HG03439 (cell line): ENCODE data around the gene ITPRID1.
"Not testable (repeated sequence)": the region's sequence is repeated elsewhere in the genome, so short reads cannot be mapped to it uniquely, and the experiment has no call there.

Experiments
- ATAC-seq: cut with Tn5 transposase; IDR thresholded peaks from one replicate; pipeline ENCODE4 v1.9.1; 2021; ENCODE audit warnings: mild to moderate bottlenecking, moderate library complexity; ENCODE audit not compliant: unreplicated experiment

ITPRID1 gene

DNA sequence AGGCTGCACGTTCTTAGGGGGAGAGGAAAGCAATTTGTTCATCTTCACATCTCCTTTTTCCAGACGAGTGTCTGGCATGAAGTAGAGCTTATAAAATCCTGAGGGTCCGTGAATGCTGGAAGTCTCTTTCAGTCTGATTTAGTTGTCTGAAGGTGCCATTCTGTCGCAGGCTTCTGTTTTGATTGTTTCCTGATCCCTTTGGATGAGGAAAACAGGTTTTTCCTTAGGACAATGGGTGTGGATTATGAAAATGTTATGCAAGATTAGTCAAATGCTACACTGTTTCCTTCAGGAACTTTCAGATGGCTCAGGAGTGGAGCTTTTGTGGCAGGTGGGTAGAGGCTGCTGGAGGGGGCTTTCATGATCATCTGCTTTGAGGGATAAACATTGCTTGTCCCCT lies at the start of gene ITPRID1:
Gene ITPRID1 (plus strand): TSS at position 301 of the 400 bp plus-strand sequence. CDS start 38,935 bp downstream, outside the sequence.
- no peak for ATAC-seq

DNA sequence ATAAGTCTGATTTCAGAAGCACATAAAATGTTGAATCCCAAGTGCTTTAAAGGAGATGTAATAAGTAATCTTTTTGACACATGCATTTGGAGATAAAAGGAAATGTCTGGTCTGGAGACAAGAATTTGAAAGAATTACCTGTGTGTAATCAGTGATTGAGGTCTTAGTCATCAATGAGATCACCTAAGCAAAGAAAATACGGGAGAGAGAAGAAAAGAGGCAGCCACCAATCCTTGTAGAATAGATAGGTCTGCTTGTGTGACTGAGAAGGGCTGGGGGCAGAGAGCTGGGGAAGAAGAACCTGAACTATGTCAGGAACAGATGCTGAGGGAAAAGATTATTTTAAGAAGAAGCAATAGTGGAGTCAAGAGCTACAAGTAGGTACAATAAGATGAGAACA lies 49.3 kb upstream of the ITPRID1 start:
- ATAC-seq = no peak

DNA sequence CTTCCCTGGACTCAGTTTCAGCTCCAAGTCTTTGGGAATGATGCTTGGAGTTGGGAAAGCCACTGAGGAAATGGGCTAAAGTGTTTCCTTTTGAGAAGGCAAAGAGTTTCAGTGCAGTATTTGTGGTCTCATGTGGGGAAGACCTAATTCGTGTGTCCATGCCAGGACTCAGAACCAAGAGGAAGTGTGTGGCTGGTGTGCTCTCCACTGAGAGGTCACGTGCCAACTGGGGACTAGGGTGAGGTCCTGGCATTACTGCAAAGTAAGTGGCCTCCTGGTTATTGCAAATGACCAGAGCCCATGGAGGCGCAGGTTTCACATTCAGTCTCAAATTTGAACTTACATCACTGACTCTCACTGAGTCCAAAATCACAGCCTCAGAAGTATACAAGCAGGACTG lies 48.6 kb upstream of the ITPRID1 start:
- no peak for ATAC-seq

DNA sequence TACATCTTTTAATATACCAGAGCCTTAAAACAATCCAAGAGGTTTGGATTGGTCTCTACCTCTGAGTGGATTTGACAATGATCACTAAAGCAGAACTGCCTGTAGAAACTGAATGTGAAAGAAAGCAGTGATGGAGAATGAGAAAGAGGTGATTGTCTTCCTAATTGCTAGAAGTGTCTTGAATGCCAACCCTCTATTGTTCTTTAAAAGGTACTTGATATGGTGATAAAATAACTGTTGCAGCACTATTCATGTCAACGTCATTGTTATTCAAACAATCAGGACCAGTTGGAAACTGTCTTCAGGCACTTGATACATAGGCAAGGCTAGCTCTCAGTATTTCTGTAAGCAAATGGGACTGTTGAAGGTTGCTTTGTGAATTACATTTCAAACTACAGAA lies 47.9 kb upstream of the ITPRID1 start:
- ATAC-seq = no peak

DNA sequence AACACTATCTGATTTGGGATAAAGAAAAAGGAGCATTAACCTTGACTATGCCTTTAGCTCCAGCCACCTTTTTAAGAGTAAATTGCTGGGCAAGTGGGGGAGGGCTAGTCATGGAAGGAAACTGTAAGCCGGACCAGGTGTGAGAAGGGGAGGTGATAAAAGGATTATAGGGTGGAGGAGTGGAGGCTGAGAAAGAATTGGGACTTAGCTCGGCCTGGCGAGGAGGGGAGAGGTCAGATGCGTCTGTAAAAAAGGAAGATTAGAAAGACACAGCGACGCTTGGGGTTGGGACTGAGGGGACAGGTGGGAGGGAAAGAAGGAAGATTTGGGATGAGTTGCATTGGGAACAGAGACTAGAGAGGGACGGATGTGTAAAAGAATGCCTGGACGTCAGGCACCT lies 43.0 kb upstream of the ITPRID1 start:
- ATAC-seq = not testable (repeated sequence)

DNA sequence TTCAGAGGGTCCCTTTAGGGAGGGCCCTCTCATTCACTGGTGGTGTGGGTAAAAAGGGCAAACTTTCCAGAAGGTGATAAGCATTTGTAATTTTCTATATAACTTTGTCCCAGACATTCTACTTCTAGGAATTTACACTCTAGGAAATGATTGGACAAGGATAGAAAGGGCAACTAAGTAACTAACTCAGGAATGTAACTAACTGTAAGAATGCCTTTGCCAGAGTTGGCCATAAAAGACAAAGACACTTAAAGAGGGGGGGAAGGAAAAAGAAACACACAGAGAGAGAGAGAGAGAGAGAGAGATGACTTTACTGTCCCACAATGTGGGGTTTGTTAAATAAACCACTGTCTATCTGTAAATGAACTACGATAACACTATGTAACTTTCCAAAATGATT lies 38.5 kb upstream of the ITPRID1 start:
- no peak for ATAC-seq

DNA sequence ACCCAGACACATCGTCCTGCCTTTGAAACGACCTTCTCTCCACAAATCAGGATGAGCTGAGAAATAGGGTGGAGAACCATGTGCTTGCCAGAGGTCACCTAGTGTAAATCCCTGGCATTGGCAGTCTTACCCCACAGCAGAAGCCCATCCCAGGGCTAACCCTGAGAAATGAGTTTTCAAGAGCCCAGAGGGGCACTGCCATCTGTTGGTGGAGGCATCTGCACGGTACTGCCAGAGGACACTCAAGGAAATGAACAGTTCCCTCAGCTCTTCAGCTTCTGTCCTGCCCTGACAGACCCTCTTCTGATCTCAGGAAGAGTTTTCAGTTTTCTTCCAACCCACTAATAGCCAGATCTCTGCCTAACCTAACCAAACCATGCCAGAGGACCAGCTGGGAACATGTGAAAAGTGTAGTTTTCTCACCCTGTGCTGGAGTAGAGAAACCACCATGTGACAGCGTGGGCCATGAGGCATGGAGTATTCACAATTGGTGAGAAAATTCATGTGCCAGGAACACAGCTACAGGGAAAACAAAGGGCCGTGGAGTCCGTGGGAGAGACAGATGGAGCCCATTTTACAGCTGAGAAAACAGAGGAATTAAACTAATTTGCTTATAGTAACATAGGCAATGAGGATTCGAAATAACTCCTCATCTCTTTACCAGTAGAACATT lies 37.7 kb upstream of the ITPRID1 start:
- ATAC-seq = no peak

DNA sequence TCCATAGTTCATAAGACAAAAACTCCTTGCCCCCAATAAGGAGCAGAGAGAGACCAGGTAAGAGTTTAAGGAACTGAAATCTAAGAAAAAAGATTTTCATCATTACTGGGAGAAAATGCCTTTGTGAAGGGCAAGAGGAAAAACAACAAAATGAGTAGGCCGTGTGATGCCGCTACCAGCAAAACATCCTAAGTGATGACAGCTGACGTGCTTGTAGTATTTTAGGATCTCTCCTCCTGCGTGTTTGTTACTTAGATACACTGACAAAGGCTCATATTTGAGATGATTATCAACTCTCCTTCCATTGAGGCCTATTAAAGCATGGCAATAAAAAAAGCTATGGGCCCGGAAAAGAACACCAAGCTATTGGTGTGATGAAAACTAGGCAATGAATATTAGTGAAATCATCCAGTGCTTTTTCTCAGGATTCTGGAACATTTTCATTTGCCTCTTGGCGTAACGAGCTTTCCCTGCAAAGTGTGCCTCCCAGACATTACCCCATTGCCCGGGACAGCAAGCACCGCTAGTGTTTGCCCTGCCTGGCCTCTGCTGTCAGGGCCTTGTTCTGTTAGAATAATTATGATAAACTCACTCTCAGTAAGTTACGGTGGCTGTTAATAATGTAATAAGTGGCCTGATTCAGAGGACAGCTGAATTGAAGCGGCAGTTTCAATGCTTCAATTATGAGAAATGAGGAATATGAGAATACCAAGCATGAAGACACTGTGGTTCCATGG lies 36.8 kb upstream of the ITPRID1 start:
- ATAC-seq = no peak

DNA sequence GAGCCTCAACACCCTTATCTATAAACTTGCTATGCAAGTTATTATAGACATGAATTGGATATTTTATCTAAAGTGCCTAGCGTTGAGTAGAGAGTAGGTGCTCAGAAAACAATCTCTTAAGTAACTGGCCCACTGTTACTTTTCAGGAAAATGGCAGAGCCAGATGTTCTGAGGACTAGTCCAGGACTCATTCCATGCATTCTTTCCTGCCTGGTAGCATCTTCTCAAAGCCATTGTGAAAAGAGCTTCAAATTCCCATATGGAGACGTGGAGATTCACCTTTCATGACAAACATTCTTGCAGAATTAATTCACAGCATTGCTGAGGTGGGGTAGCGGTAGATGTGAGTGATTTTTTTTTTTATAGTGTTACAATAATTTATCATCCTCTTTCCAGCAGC lies 35.9 kb upstream of the ITPRID1 start:
- ATAC-seq = no peak

DNA sequence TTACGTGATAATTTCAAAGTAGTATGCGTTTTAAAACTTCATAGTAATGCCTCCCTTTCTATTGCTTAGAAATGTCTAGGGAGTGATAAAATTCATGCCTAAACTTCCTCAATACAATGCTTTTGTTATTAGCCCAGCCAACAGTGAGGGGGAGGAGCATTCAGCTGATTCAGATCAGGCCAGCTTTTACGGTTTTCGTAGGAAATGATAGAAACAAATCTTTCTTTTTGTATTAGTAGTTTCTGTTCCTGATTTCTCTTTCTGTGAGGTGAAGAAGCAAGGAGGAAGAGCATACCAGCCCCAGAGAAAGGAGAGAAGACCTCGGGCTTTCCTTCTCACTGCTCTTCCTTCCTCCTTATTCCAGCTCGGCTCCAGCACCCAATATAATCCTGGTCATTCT lies 35.2 kb upstream of the ITPRID1 start:
- no peak for ATAC-seq

DNA sequence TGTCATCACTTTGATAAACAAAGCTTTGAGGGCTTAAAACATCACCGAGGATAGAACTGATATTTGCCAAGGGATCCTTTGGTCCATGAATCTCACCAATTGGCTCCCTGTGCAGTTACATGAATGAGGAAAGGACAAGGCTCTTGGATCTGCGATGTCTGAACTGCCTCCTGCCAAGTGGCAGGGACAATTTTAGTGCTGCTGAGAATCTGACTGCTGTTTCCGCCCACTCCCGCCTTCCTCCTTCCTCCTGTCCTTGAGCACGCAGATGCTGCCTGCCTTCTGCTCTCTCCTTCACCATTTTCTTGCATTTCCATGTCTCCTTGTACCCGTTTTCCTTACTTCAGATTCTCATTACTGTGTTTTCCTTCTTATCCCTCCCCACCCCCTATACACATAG lies 26.8 kb upstream of the ITPRID1 start:
- no peak for ATAC-seq

DNA sequence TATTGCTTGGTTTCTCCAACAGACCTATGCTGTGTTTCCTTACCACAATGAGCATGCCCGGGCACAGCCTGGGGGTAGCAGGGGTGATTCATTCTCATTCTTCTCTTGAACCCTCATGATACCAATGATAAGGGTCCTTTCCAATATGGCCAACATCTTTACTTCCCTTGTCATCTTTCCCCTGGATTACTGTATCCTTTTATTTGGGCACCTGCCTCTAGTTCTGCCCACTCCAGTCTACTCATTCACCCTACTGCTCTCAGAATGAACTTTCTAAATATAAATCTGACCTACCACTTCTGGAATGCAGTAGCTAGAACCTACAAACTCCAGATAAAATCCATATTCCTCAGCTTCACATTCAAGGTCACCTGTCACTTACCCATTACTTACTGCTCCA lies 26.4 kb upstream of the ITPRID1 start:
- ATAC-seq = no peak

DNA sequence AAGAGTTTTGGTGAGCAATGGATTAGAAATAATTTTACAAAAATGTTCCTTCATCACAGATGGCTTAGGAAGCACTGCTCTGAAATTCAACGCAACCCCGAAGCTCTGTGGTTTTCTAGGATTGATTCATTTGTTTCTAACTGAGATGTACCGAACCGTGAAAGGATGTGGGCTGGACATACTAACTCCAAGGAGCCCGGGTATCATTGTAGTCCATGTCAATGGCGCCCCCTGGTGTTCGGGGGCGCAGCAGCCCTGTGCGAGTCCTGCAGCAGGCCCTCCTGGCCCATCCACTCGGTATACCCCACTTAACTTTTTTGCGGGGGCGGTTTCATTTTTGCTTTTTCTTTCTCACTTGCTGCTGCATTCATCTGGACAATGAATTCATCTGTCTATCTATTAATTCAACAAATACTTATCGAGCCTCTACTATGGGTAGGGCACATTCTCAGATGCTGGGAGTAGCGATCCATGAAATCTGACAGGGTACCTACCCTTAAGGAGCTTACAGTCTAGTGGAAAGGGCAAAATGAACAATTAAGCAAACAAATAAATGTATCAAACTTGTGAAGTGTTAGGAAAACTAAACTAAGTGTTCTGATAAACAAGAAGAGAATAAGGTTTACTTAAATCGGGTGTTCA lies 25.2 kb upstream of the ITPRID1 start:
- ATAC-seq = peak; percentile 96

DNA sequence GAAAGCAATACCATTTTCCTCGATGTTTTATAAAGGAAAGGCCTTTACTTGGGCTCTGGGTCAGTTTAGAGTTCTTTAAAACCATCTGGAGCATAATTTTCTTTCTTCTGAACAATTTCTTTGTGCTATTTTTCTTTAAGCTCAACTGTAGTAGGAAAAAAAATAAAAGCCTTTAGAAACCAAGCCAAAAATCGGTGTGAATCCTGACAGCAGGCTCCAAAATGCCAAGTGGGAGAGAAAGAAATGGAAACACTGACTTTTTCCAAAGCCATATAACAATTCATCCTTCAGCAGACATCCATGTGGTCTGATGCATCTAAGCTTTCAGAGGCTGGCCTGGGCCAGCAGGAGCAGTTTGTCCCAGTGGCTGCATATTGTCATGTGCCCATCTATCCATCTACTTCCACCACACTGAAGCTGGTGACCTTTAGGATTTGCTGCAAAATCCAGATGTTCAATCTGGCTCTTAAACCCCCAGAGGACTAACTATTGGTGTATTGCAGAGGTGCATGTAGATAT lies 23.0 kb upstream of the ITPRID1 start:
- ATAC-seq = no peak

DNA sequence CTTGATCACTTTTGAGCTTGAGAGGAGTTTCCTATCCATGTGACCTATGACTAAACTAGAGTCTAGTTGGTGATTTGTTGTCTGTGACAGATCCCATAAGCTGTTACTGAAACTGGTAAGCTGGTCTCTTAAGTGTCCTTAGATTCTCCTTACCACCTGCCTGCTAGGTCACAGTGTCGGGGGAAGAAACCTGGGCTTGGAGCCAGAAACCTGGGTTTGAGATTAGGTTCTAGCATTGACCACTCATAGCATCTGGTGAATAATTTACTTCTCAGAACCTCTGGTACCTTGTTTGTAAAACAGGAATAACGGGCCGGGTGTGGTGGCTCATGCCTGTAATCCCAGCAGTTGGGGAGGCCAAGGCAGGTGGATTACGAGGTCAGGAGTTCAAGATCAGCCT lies 21.8 kb upstream of the ITPRID1 start:
- ATAC-seq = no peak

DNA sequence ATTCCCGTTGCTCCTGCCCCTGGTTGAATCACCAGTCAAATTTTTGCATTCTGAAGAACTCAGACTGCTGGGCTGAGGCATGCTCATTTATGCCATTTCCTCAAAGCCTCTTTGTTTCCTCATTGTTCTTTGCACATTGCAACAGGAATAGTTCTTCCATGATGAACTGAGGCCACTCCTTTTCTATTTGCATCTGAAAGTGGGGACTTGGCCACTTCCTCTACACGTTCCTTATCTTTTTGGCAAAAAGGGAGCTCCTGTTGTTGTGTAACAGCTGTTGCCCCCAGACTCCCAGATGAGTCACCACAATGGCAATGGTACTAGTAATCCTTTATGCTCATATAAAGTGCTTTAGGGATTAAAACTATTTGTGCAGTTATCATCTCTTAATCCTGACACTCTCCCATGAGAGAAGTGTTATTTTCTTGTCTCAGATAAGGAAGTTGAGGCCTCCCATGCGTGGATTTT lies 20.1 kb upstream of the ITPRID1 start:
- ATAC-seq = no peak

DNA sequence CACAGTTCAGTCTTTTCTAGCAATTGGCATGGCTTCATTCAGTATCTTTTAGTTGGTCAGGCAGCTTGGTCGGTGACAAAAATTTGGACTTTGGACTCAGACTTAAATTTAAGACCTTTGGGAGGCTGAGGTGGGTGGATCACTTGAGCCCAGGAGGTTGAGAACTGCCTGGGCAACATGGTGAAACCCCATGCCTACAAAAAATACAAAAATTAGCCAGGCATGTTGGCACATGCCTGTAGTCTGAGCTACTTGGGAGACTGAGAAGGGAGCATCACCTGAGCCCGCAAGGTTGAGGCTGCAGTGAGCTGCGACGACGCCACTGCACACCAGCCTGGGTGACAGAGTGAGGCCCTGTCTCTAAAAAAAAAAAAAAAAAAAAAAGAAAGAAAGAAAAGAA lies 19.5 kb upstream of the ITPRID1 start:
- ATAC-seq = no peak

DNA sequence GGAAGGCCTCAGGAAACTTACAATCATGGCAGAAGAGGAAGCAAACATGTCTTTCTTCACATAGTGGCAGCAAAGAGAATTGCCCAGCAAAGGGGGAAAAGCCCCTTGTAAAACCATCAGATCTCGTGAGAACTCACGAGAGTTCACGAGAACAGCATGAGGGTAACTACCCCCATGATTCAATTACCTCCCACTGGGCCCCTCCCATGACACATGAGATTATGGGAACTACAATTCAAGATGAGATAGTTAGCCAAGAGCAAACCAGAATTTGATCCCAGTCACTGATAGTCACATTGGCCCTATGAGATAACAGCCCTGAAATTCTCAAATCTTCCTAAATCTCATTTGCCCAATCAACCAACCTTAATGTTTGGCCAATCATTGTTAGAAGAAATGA lies 18.2 kb upstream of the ITPRID1 start:
- ATAC-seq = no peak

DNA sequence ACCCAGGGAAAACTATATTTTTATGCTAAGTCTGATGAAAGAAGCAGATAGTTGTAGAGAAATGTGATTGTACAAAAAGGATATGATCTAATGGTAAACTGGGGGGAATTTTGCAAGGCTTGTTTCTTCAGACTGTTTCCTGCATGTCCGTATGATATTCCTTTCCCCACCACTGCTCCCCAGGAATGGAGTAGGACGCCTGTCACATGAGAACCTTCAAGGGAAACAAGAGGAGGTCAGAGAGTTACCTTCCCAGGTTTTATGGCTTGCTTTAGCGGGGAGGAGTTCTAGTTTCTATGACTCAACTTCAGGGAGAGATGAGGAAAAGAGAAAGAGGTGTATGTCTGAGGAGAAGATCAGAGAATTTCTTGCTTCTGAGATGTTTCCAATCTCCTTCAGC lies 16.4 kb upstream of the ITPRID1 start:
- no peak for ATAC-seq

DNA sequence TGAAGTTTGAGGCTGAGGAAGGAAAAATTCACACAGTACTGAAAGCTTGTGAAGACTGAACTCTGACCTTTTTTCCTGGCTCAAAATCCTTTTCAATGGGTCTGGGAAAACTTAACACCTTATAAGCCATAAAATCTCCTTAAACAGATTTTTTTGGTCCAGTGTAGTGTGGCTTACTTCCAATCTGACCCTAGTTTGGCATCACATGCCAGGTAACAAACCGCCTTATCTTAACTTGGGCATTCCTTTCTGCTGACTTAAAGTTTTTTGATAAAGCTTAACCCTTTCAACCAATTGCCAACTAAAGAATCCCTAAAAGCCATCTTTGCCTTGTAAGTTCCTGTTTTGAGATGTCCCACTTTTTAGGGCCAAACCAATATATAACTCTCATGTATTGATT lies 13.2 kb upstream of the ITPRID1 start:
- ATAC-seq = no peak

DNA sequence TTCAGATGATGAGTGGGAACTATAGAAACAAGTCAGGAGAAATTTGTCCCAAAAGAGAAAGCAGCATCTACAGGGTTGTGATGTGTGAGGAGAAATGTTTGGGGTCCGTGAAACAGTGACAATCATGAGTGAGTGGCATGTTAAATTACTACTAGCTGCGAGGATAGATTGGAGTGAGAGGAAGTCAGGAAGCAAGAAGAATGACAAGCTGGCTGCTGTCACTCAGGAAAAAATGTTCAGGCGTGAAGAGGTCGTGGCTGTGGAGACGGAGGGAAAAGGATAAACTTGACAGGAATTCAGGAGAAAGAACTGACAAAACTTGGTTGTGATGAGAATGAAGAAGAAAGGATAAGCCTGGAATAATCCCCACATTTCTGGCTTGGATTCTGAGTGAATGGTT lies 5.1 kb upstream of the ITPRID1 start:
- ATAC-seq = no peak

DNA sequence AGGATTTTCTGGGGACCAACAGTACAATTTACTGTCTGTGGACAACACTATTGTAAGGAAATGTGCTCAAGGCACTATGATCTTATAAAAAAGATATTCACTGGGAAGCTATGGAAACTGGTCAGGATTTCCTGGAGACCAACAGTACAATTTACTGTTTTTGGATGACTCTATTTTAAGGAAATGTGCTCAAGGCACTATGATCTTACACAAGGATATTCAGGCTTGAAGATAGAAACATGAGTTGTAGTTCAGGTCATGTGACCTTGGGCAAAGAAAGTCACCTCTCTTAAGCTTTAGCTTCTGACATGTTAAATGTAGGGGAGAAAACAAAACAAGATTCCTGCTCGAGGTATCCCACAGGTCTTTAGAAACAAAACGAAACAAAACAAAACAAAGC lies 1.7 kb upstream of the ITPRID1 start:
- no peak for ATAC-seq
